Lower leg skin (tissue), 3 donors: ENCODE results near the gene RIF1.

Experiments
- CTCF ChIP-seq, 3 donors: fragments of 450-650 bp; IDR thresholded peaks; one replicate each; pipeline ENCODE4 v1.5.1; 2016; ENCODE audit warnings: antibody characterized with exemption in 3 of 3, mild to moderate bottlenecking in 3 of 3, moderate library complexity in 2 of 3
- POLR2A ChIP-seq, 2 donors: fragments of 450-650 bp; IDR thresholded peaks; one replicate each; pipeline ENCODE4 v1.6.1; 2016 to 2017; ENCODE audit warnings: antibody characterized with exemption in 2 of 2, mild to moderate bottlenecking in 1 of 2, moderate library complexity in 1 of 2

GRCh38 chr2:151399981-151400380 lies 9.7 kb upstream of the RIF1 start:
- no peak for TF ChIP-seq CTCF (IDR thresholded peaks at IDR 0.05)
- no peak for TF ChIP-seq POLR2A (IDR thresholded peaks at IDR 0.05)
